Stimulated activated CD4-positive, alpha-beta T cell treated with anti-CD3 and anti-CD28 coated beads, Interleukin-1b, Interleukin-23, amount 100 ng/mL, for 1 hour (primary cell): ENCODE measurements around the gene MAFF.

Experiments
- DNase-seq, 2 donors: peaks; one replicate each; pipeline ENCODE4 v3.0.0-alpha.2; 2020; ENCODE audit warnings: low read depth in 2 of 2

Gene MAFF

GRCh38 chr22:38248280-38248679 lies 46.5 kb downstream of the MAFF start:
- no peak for DNase-seq

- DNase-seq: no peak
These were observed 47.5 kb downstream of the MAFF start for GRCh38 chr22:38249301-38249700.

GRCh38 chr22:38249803-38250642 lies 48.2 kb downstream of the MAFF start:
- no peak for DNase-seq

- DNase-seq: no peak
These were observed 49.0 kb downstream of the MAFF start for GRCh38 chr22:38250643-38251340.

- DNase-seq: no peak
These were observed 49.5 kb downstream of the MAFF start for GRCh38 chr22:38251341-38251692.

DNA sequence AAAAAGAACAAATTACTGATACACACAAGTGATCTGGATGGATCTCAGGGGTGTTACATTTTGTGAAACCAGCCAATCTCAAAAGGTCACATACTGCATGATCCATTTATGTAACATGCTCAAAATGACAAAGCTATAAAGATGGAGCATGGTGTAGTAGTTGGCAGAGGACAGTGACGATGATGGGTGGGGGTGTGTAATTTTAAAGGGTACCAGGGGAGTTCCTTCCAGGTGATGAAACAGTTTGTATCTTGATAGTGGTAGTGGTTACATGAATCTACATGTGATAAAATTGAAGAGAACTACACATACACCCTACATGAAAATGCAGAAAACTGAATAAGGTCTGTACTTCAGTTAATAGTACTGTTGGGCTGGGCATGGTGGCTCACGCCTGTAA lies 53.9 kb downstream of the MAFF start:
- DNase-seq: no peak

DNA sequence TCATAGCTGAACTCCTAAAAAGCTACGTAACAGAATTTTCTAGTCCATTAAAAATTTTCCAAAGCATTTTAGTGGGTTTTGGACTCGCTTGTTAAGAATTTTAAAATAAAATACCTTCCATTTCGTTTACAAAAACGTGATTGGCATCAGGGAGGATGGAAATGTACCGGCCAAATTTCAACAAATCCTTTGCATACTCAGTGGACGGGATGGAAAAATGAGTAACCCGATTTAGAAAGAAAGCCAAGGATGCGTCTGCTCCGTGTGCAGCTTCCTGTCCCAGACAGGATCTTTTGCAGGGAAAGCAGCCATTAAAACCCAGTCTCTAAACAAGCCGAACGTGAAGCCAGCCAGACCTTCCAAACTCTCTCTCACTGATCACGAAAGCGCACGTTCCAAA lies 55.4 kb downstream of the MAFF start:
- DNase-seq: no peak

- DNase-seq: no peak
These were observed 56.0 kb downstream of the MAFF start for GRCh38 chr22:38257650-38258250.

- no peak for DNase-seq
These were observed 57.1 kb downstream of the MAFF start for GRCh38 chr22:38258895-38259294.

- DNase-seq: no peak
These were observed 57.6 kb downstream of the MAFF start for GRCh38 chr22:38259370-38259769.

GRCh38 chr22:38260761-38261681 lies 59.2 kb downstream of the MAFF start:
- no peak for DNase-seq

DNA sequence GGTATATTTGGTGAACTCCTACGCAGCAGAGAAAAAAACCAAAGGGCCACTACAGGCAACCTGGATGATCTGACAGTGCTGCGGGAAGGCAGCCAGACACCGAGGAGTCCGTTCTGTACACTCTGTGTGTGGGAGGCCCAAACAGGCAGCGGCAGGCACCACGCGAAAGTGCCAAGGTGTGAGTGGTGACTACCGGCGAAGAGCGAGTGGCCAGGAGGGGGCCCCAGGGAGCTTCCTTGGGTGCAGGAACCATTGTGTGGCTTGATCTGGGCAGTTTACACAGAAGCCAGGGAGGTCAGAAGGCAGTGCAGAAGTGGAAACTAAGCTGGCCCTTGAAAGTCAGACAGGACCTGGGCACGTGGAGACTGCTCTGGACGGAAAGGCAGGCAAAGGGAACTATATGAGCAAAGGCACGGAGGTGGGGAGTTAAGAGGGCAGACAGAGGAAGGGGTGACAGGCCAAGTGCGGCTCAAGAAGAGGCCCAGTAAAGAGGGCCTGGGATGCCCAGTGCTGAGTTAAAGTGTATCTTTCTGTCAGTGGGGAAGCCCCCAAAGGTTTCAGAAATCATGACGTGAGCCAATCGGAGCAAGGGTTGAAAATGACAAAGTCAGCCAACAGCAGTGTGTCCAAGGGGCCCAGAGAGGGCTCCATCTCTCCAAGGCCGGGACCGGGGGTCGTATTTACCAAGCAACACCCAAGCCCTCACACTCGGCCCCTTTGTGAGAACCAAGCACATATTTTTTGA lies 60.4 kb downstream of the MAFF start:
- no peak for DNase-seq

DNA sequence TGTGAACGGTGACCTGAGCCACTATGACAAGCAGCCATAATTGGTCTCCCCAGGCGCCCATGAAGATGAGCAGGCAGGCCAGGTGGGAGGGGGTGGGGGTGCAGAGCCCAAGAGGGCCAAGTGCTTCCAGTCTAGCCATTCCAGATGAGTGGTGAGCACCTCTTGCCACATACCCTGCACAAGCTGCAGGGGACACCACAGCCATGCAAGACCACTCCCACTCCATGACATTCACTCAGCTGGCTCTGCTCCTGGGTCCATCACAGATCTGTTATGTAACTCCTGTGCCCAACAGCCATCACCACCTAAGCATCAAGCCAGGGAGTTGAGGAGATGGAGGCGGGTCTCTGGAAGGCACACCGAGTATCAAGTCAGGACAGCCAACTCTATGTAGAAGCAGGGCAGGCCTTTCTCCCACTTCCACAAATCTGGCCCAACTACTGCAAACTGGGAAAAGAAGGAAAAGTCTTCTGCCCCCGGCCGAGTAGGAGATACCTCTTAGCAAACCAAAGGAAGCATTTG lies 62.6 kb downstream of the MAFF start:
- no peak for DNase-seq
